ENCODE measurements around the gene UBE2G2. TPM values are rescaled to one million over a fixed set of nuclear protein-coding genes. Genes with fewer than 3 reads are reported as not detected.

UBE2G2 gene
- total RNA-seq, 1 donor from 2014 or later = 137 TPM

DNA sequence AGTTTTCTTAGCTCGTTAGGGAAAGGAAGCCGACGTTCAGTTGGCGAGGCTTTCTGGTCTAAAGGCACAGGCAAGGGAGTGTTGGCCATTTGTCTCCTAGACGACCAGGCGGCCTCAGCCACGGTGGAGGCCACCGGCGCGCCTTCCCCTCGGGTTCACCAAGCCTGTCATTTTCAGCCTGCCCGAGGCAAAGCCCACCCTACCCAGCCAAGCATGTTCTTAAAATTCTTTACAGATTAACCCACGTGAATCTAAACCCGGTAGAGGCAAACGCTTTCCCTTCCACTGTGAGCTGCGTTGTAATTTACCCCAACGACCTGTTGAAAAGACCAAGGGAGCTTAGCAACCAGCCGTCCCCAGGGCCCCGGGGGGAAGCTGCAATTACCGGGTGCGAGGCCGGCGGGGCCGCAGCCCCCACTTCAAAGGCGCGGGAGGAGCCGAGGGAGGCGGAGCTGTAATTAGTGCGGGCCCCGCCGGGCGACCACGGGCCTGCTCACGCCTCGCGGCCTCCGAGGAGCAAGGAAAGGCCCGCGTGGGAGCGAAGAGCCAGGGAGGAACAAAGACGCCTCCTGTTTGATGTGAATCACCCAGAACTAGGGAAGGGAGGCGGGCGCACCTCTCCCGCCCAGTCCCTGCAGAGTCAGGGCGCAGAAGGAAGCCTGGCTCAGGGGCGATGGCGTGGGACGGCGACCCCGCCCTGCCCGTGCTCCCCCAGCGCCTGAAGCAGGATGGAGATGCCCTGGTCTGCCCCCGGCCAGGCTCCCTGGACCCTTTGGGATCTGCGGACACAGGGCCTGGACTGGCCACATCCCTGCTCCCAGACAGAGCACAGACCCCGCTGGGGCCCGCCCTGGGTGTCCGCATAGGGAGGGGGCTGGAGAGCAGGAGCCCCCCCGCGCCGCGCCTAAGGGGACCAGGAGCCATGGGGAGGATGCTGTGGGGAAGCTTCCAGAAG, 78.2 kb downstream of the UBE2G2 start:
- no peak overlapping the region for H3K4me3 Mint-ChIP-seq
- intact Hi-C loops (cut with micrococcal nuclease) = no loop called here
- no peak for DNase-seq (ENCODE audit: low spot score)

DNA sequence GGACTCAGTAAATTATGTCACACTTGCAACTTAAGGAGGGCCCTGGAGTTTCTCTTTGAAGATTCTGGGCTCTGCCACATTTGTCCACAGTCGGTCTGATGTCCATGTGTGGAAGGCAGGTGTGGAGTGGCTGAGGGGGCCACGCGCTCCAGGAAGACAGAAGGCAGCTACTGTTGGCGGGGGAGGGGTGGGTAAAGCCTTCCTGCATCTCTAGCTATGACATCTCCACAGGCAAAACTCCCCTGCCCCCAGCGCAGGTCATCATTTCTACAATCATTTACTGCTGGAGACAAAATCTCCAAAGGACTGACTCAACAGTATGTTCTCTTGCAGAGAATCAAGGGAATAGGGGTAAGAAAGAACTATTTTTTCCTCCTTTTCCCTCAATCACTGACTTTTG, 78.9 kb downstream of the UBE2G2 start:
- Mint-ChIP-seq H3K4me3 (no peak overlapping the region), H3K27ac (no peak overlapping the region), H3K9me3 (no peaks in the 10 kb centered on the region), H3K4me1 (ENCODE audit: low read depth) (peaks cover 8% of the 10 kb centered on the region), H3K27me3 (ENCODE audit: insufficient read depth) (peaks cover 67% of the 10 kb centered on the region), H3K36me3 (ENCODE audit: low read depth) (no peaks in the 10 kb centered on the region)
- intact Hi-C loops (cut with micrococcal nuclease) = no loop called here
- DNase-seq (ENCODE audit: low spot score) = no peak

More for the DNA sequence above, 78.2 kb downstream of the UBE2G2 start:
- Mint-ChIP-seq H3K9me3 (no peaks in the 10 kb centered on the region), H3K36me3 (ENCODE audit: low read depth) (no peaks in the 10 kb centered on the region), H3K27me3 (ENCODE audit: insufficient read depth) (peaks cover 60% of the 10 kb centered on the region), H3K4me1 (ENCODE audit: low read depth) (peaks cover 8% of the 10 kb centered on the region), H3K27ac (no peak overlapping the region)

DNA sequence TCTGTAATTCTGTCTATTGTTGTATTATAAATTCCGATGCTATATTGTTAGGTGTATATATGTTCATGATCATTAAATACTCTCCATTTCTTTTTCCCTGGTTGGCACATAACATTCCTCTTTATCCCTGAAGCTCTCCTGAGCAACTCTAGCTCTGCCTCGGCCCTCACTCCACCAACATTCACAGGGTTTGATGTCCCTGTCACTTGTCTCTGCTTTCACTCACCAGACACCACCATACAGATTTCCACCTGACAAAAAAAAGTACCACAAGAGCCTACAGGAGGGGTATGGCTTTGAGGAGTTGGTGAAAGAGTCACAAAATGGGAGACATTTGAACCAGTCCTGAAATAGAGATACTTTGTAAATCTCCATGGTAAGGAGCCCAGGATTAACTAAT, 81.5 kb downstream of the UBE2G2 start:
- Mint-ChIP-seq H3K27ac (no peak overlapping the region), H3K36me3 (ENCODE audit: low read depth) (no peaks in the 10 kb centered on the region), H3K4me3 (no peak overlapping the region), H3K9me3 (no peaks in the 10 kb centered on the region), H3K27me3 (ENCODE audit: insufficient read depth) (peaks cover 58% of the 10 kb centered on the region), H3K4me1 (ENCODE audit: low read depth) (peaks cover 13% of the 10 kb centered on the region)
- DNase-seq (ENCODE audit: low spot score) = no peak
- intact Hi-C loops (cut with micrococcal nuclease) = no loop called here

Other genes with a start within 250 kb of the UBE2G2 start
- not detected in 2 replicates for gene KRTAP10-3, start 243.0 kb downstream of the UBE2G2 start, total RNA-seq
- not detected in 2 replicates for gene KRTAP10-4, start 228.1 kb downstream of the UBE2G2 start, total RNA-seq
- gene KRTAP10-5, start 221.2 kb downstream of the UBE2G2 start, total RNA-seq = not detected in 2 replicates
- gene KRTAP10-6, start 209.3 kb downstream of the UBE2G2 start, total RNA-seq = not detected in 2 replicates
- gene KRTAP10-7, start 201.2 kb downstream of the UBE2G2 start, total RNA-seq = not detected in 2 replicates
- gene KRTAP10-8, start 189.7 kb downstream of the UBE2G2 start, total RNA-seq = not detected in 2 replicates
- not detected in 2 replicates for gene KRTAP10-9, start 174.7 kb downstream of the UBE2G2 start, total RNA-seq
- gene KRTAP10-10, start 164.5 kb downstream of the UBE2G2 start, total RNA-seq = not detected in 2 replicates
- gene KRTAP10-11, start 155.4 kb downstream of the UBE2G2 start, total RNA-seq = not detected in 2 replicates
- gene KRTAP12-4, start 147.2 kb downstream of the UBE2G2 start, total RNA-seq = not detected in 2 replicates
- gene KRTAP12-3, start 143.9 kb downstream of the UBE2G2 start, total RNA-seq = not detected in 2 replicates
- gene KRTAP12-2, start 134.9 kb downstream of the UBE2G2 start, total RNA-seq = not detected in 2 replicates
- not detected in 2 replicates for gene KRTAP12-1, start 119.7 kb downstream of the UBE2G2 start, total RNA-seq
- not detected in 2 replicates for gene KRTAP10-12, start 104.6 kb downstream of the UBE2G2 start, total RNA-seq
- gene TSPEAR, start 90.2 kb downstream of the UBE2G2 start, total RNA-seq = not detected in 2 replicates
- gene SUMO3, start 16.2 kb upstream of the UBE2G2 start, total RNA-seq = 86.9 and 88.6 TPM in 2 replicates
- 46.7 and 48.7 TPM in 2 replicates for gene PTTG1IP, start 71.9 kb upstream of the UBE2G2 start, total RNA-seq
- 292 and 294 TPM in 2 replicates for gene ITGB2, start 119.1 kb upstream of the UBE2G2 start, total RNA-seq
- 83.4 and 84.7 TPM in 2 replicates for gene SLX9, start 138.2 kb upstream of the UBE2G2 start, total RNA-seq